Right atrium auricular region (tissue), 2 donors: ENCODE measurements around the gene DNAJB8. TPM values are rescaled to one million over a fixed set of nuclear protein-coding genes. Genes with fewer than 3 reads are reported as not detected.

Experiments used
- DNase-seq: peaks from one replicate; pipeline ENCODE4 v3.0.0-alpha.2; 2019; ENCODE audit warnings: low spot score
- H3K27ac ChIP-seq, 2 donors: fragments of 200-600 bp; sonication (generic); 1 replicate in 1 of 2; 2 replicates in 1 of 2; pipeline ENCODE4 v1.5.1; 2016 to 2019
- H3K27me3 ChIP-seq, 2 donors: fragments of 200-600 bp; sonication (generic); one replicate each; pipeline versions ENCODE4 v1.5.1 to v1.6.0; 2017 to 2019
- H3K36me3 ChIP-seq: fragments of 200-600 bp; sonication (generic); one replicate; pipeline ENCODE4 v1.5.1; 2016
- H3K4me1 ChIP-seq, 2 donors: fragments of 200-600 bp; sonication (generic); one replicate each; pipeline versions ENCODE4 v1.5.1 to v1.6.0; 2017 to 2019
- H3K4me3 ChIP-seq, 2 donors: fragments of 200-600 bp; sonication (generic); 1 replicate in 1 of 2; 2 replicates in 1 of 2; pipeline ENCODE4 v1.5.1; 2017 to 2019; ENCODE audit warnings: mild to moderate bottlenecking in 1 of 2, moderate library complexity in 1 of 2
- H3K9me3 ChIP-seq, 2 donors: fragments of 200-600 bp; sonication (generic); one replicate each; pipeline ENCODE4 v1.5.1; 2019
- total RNA-seq, 2 donors: library from RNA; depleted of rRNA; stranded (reverse); fragments of >200 nt; gene quantifications; one replicate each; pipeline ENCODE4 v1.1.0, GENCODE V29; 2016
- TF ChIP-seq, protein P1 (sequence below), 2 donors: fragments of 200-600 bp; sonication (generic); IDR thresholded peaks; one replicate each; pipeline ENCODE4 v1.5.1; 2019; ENCODE audit warnings: antibody characterized with exemption in 2 of 2

DNAJB8 gene
- total RNA-seq, 2 donors from 2014 or later = not detected

DNA sequence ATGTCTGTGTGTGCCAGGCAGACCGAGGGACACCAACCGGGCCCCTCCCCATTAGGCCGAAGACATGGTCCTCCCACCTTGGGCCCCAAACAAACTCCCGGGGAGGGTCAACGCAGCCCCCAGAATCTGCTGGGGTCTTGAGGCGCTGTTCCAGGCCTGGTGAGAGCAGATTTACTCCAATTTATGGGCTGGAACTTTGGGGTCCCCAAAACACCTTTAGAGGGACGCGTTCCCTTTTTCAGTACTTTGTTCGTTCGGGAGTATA is 23.9 kb upstream of the DNAJB8 start:
- no peak for DNase-seq
- TF ChIP-seq, protein P1, sequence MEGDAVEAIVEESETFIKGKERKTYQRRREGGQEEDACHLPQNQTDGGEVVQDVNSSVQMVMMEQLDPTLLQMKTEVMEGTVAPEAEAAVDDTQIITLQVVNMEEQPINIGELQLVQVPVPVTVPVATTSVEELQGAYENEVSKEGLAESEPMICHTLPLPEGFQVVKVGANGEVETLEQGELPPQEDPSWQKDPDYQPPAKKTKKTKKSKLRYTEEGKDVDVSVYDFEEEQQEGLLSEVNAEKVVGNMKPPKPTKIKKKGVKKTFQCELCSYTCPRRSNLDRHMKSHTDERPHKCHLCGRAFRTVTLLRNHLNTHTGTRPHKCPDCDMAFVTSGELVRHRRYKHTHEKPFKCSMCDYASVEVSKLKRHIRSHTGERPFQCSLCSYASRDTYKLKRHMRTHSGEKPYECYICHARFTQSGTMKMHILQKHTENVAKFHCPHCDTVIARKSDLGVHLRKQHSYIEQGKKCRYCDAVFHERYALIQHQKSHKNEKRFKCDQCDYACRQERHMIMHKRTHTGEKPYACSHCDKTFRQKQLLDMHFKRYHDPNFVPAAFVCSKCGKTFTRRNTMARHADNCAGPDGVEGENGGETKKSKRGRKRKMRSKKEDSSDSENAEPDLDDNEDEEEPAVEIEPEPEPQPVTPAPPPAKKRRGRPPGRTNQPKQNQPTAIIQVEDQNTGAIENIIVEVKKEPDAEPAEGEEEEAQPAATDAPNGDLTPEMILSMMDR (IDR thresholded peaks at IDR 0.05) = no peak
- Histone ChIP-seq H3K4me1 (peaks cover 0 to 72% of the 10 kb centered on the region in 2 donors), H3K27ac (peak overlapping the region in 1 of 2 donors; percentile 85), H3K9me3 (no peaks in the 10 kb centered on the region), H3K4me3 (peak overlapping the region; percentile 54 to 64), H3K27me3 (peaks cover 40 to 70% of the 10 kb centered on the region in 2 donors), H3K36me3 (no peaks in the 10 kb centered on the region)

DNA sequence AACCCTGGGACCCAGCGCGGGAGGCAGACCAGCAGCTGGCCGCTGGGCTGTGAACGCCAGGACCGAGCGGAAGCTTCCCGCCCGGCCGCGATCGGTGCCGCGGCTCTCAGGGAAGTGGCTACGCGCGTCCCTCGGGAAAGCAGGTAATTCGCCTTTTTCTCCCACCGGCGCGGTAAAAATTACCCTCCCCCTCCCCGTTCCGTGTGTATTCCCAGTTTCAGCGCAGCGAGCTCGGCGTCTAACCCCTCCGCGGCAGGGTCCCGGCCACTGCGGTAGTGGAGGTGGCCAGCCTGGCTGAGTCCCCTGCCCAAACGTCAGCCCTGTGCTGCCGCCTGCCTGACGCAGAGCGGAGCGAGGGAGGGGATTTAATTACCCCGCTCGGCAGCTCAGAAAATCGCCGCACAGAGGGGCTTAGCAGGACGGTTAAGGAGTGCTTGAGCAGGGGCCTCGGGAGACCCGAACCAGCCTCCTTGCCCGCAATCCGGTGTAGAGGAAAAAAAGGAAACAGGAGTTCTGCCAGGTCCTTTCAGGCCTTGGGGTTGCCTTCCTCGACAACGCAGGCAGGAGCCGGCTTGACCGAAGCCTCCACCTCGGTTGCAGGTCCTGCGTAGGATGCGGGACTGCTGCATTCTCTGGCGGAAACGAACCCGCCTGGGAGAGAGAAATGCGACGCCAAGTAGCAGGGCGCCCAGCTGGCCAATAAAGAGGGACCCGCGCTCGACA is 23.4 kb upstream of the DNAJB8 start:
- Histone ChIP-seq H3K4me1 (peaks cover 0 to 72% of the 10 kb centered on the region in 2 donors), H3K36me3 (no peaks in the 10 kb centered on the region), H3K9me3 (no peaks in the 10 kb centered on the region), H3K27me3 (peaks cover 40 to 71% of the 10 kb centered on the region in 2 donors), H3K4me3 (peak overlapping the region; percentile 54 to 64), H3K27ac (peak overlapping the region; percentile 79 to 85)
- TF ChIP-seq, protein P1 (IDR thresholded peaks at IDR 0.05) = peak in 1 of 2 donors; percentile 42
- no peak for DNase-seq

DNA sequence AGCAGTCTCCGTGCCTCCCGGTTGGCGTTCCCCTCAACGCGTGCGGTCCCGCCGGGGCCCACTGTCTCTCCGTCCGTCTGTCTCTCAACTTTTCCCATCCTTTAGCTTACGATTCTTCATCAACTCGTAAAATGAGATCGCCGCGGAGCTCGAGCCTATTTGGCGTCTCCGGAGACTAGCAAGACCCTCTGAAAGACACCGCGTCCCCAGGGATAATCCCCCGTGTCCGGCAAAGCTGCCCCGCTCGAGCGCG is 22.9 kb upstream of the DNAJB8 start:
- Histone ChIP-seq H3K4me3 (peak overlapping the region; percentile 54 to 64), H3K27ac (peak overlapping the region; percentile 79 to 85), H3K27me3 (peaks cover 44 to 76% of the 10 kb centered on the region in 2 donors), H3K9me3 (no peaks in the 10 kb centered on the region), H3K36me3 (no peaks in the 10 kb centered on the region), H3K4me1 (peaks cover 0 to 72% of the 10 kb centered on the region in 2 donors)
- no peak for DNase-seq
- TF ChIP-seq, protein P1 (IDR thresholded peaks at IDR 0.05) = no peak

DNA sequence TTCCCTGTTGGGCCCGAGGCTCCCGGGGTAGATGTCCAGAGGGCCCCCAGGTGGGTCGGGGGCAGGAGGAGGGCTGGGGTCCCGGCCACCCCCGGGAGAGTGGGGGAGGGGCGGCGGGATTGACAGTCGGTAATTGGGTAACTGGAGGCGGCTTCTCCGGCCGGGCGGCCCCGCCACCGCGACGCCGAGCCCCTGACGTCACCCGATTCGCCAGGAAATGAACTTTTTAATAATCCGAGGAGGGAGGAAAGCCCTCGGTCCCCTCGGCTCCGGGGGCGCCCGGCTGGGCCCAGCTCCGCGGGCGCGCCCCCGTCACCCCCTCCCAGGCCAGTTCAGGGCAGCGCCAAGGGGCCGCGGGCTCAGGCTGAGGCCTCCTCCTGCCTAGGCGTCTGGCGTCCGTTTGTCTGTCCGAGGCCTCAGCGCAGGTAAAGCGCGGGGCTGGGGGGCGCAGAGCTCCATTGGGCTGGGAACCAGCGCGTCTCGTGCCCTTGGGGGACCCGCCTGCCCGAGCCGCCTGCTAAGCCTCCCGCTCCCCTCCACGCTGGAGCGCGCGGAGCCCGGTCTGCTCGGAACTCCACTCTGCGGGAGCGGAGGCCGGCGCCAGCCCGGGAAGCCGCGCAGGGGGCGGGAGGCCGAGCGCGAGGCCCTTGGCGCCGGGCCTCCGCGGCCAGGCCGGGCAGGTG is 22.4 kb upstream of the DNAJB8 start:
- Histone ChIP-seq H3K9me3 (no peaks in the 10 kb centered on the region), H3K36me3 (no peaks in the 10 kb centered on the region), H3K27ac (peak overlapping the region; percentile 79 to 85), H3K4me1 (peaks cover 0 to 73% of the 10 kb centered on the region in 2 donors), H3K4me3 (peak overlapping the region; percentile 54 to 64), H3K27me3 (peaks cover 49 to 76% of the 10 kb centered on the region in 2 donors)
- TF ChIP-seq, protein P1 (IDR thresholded peaks at IDR 0.05) = no peak
- DNase-seq = peak; percentile 80

DNA sequence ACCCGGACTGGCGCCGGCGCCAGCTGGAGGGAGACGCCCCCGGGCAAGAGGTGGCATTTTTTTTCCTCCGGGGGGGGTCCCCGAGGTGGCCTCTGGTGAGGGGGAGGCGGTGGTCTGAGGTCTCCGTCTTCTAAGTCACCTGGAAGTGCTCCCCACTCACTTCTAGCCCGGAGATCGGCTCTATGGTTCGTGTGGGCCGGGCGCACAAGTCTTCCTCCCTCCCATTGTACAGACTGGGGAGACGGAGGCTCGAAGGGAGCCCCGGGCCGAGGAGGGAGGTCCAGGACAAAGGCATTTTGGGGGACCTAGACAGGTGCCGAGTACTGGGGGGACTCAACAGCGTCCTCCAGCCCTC is 21.9 kb upstream of the DNAJB8 start:
- H3K27me3 ChIP-seq = peaks cover 53 to 82% of the 10 kb centered on the region in 2 donors
- H3K4me1 ChIP-seq = peaks cover 0 to 78% of the 10 kb centered on the region in 2 donors
- H3K9me3 ChIP-seq = no peaks in the 10 kb centered on the region
- TF ChIP-seq, protein P1 (IDR thresholded peaks at IDR 0.05) = no peak
- no peaks in the 10 kb centered on the region for H3K36me3 ChIP-seq
- no peak for DNase-seq
- H3K4me3 ChIP-seq = peak overlapping the region; percentile 54 to 64
- H3K27ac ChIP-seq = peak overlapping the region; percentile 79 to 85
